Fibroblast of mammary gland (primary cell): ENCODE data around the gene SPATS2L.
A peak's percentile ranks its signal among the peaks of the same experiment; 100 is the strongest.

Experiments used
- DNase-seq: peaks from one replicate; pipeline ENCODE4 v3.0.0-alpha.2; 2010; ENCODE audit warnings: low read depth
- H3K4me3 ChIP-seq: 2 replicates; pipeline ENCODE4 v1.5.1; 2011; ENCODE audit warnings: low read depth, mild to moderate bottlenecking, low read length, moderate library complexity; ENCODE audit not compliant: control insufficient read depth
- TF ChIP-seq, protein P1 (sequence below): conservative IDR thresholded peaks from 2 replicates; pipeline ENCODE4 v1.5.1; 2011; ENCODE audit warnings: low read depth, low read length, inconsistent platforms; ENCODE audit not compliant: control insufficient read depth, insufficient read depth

Gene SPATS2L

GRCh38 chr2:200308546-200309295 lies 2.2 kb downstream of the SPATS2L start:
- H3K4me3 ChIP-seq, result peak overlapping the region; percentile 77
- TF ChIP-seq, protein P1, sequence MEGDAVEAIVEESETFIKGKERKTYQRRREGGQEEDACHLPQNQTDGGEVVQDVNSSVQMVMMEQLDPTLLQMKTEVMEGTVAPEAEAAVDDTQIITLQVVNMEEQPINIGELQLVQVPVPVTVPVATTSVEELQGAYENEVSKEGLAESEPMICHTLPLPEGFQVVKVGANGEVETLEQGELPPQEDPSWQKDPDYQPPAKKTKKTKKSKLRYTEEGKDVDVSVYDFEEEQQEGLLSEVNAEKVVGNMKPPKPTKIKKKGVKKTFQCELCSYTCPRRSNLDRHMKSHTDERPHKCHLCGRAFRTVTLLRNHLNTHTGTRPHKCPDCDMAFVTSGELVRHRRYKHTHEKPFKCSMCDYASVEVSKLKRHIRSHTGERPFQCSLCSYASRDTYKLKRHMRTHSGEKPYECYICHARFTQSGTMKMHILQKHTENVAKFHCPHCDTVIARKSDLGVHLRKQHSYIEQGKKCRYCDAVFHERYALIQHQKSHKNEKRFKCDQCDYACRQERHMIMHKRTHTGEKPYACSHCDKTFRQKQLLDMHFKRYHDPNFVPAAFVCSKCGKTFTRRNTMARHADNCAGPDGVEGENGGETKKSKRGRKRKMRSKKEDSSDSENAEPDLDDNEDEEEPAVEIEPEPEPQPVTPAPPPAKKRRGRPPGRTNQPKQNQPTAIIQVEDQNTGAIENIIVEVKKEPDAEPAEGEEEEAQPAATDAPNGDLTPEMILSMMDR, result peak; percentile 31
- peak; percentile 49 for DNase-seq

- TF ChIP-seq, protein P1, result no peak
- no peak for DNase-seq
- H3K4me3 ChIP-seq, result no peak overlapping the region
Observed at GRCh38 chr2:200309296-200310049, 3.0 kb downstream of the SPATS2L start.

DNA sequence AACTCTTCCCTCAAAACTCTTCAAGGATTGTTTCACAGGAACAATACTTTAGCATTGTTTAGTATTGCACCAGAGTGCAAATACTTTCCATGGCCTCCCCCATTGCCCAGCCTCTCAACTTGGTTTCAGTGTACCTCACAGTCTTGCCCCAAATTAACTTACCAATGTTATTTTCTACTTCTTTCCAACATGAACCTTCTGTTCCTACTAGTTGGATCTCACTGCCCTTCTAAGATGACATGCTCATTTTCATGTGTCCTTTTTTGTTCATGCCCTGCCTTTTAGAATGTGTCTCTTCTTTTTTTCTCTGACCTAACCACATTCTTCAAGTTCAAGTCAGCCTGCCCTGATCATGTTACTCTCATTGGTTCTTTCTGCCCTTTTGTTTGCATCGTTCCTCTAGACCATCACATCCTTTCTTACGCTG lies 4.1 kb downstream of the SPATS2L start:
- peak; percentile 58 for DNase-seq
- TF ChIP-seq, protein P1, result no peak
- H3K4me3 ChIP-seq, result no peak overlapping the region

- TF ChIP-seq, protein P1, result no peak
- no peak for DNase-seq
- H3K4me3 ChIP-seq, result no peak overlapping the region
Observed at GRCh38 chr2:200311139-200311538, 4.6 kb downstream of the SPATS2L start.

GRCh38 chr2:200314976-200315567 lies 8.6 kb downstream of the SPATS2L start:
- H3K4me3 ChIP-seq, result no peak overlapping the region
- TF ChIP-seq, protein P1, result no peak

GRCh38 chr2:200317975-200318374 lies 11.5 kb downstream of the SPATS2L start:
- no peak for DNase-seq
- no peak overlapping the region for H3K4me3 ChIP-seq
- TF ChIP-seq, protein P1, result no peak

More at GRCh38 chr2:200314976-200315567, 8.6 kb downstream of the SPATS2L start:
- peak; percentile 69 for DNase-seq
